ENCODE measurements around the gene RNASEH2C. TPM values are rescaled to one million over a fixed set of nuclear protein-coding genes. Genes with fewer than 3 reads are reported as not detected.

The RNASEH2C gene
- total and polyA plus RNA-seq, 2 of the 4 experiments (the other 2 are of a cell fraction) = 34.8 to 40.0 TPM

DNA sequence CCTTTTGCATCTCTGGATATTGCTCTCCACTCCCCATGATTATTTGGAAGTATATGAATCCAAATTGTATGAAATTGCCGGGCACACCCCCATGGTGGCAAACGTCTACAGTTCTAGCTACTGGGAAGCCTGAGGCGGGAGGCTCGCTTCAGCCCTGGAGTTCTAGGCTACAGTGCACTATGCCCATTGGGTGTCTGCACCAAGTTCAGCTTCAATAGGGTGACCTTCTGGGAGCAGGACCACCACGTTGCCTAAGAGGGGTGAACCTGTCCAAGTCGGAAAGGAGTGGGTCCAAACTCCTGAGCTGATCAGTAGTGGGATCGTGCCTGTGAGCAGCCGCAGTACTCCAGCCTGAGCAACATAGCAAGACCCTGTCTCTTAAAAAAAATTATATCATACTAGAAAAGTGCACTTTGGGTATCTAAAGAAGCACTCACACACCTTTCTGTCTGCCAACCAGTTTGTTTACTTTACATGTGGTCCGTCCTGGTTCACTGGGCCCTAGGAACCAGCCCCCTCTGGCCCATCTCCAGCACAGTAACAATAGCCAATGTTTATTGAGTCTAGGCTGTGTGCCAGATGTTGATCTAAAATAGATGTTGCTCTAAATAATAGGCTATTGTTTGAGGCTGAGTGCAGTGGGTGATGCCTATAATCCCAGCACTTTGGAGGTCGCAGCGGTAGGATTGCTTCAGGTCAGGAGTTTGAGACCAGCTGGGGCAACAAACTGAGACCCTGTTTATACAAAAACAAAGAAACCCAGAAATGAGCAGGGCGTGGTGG lies 24.9 kb downstream of the RNASEH2C start (continued):
- TF ChIP-seq, protein P1, sequence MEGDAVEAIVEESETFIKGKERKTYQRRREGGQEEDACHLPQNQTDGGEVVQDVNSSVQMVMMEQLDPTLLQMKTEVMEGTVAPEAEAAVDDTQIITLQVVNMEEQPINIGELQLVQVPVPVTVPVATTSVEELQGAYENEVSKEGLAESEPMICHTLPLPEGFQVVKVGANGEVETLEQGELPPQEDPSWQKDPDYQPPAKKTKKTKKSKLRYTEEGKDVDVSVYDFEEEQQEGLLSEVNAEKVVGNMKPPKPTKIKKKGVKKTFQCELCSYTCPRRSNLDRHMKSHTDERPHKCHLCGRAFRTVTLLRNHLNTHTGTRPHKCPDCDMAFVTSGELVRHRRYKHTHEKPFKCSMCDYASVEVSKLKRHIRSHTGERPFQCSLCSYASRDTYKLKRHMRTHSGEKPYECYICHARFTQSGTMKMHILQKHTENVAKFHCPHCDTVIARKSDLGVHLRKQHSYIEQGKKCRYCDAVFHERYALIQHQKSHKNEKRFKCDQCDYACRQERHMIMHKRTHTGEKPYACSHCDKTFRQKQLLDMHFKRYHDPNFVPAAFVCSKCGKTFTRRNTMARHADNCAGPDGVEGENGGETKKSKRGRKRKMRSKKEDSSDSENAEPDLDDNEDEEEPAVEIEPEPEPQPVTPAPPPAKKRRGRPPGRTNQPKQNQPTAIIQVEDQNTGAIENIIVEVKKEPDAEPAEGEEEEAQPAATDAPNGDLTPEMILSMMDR (conservative IDR thresholded peaks at IDR 0.05; ENCODE audit: low read depth, low read length) = no peak
- TF ChIP-seq MAZ (IDR thresholded peaks at IDR 0.05; ENCODE audit: borderline replicate concordance, low read depth, low read length) (no peak), SMC3 (IDR thresholded peaks at IDR 0.05; ENCODE audit: low read depth, low read length) (no peak), MAFK (IDR thresholded peaks at IDR 0.05; ENCODE audit: low read depth, low read length) (no peak), RAD21 (IDR thresholded peaks at IDR 0.05; ENCODE audit: low read length) (no peak)

Measured in IMR-90 (cell line).